Left lobe of liver (tissue), 2 donors: ENCODE measurements around the gene SMCO2. TPM values are rescaled to one million over a fixed set of nuclear protein-coding genes. Genes with fewer than 3 reads are reported as not detected.
"Not testable (repeated sequence)": the region's sequence is repeated elsewhere in the genome, so short reads cannot be mapped to it uniquely, and the experiment has no call there.

Source experiments
- ATAC-seq: fragments of 200-7000 bp; cut with Tn5 transposase; one replicate; pipeline ENCODE4 v1.9.1; 2020; ENCODE audit warnings: mild to moderate bottlenecking, moderate library complexity
- DNase-seq: peaks from one replicate; pipeline ENCODE4 v3.0.0-alpha.2; 2020; ENCODE audit warnings: low spot score
- total RNA-seq: library from RNA; stranded (reverse); gene quantifications from one replicate; pipeline ENCODE4 v1.2.1, GENCODE V29; 2021
- donor health status: DM: no; HTN: no; CAD: no; lungs with moderate emphysema.
- donor health status: DM: no; HTN: yes; CAD: no.

SMCO2 gene
- total RNA-seq, 1 donor from 2014 or later, result not detected

DNA sequence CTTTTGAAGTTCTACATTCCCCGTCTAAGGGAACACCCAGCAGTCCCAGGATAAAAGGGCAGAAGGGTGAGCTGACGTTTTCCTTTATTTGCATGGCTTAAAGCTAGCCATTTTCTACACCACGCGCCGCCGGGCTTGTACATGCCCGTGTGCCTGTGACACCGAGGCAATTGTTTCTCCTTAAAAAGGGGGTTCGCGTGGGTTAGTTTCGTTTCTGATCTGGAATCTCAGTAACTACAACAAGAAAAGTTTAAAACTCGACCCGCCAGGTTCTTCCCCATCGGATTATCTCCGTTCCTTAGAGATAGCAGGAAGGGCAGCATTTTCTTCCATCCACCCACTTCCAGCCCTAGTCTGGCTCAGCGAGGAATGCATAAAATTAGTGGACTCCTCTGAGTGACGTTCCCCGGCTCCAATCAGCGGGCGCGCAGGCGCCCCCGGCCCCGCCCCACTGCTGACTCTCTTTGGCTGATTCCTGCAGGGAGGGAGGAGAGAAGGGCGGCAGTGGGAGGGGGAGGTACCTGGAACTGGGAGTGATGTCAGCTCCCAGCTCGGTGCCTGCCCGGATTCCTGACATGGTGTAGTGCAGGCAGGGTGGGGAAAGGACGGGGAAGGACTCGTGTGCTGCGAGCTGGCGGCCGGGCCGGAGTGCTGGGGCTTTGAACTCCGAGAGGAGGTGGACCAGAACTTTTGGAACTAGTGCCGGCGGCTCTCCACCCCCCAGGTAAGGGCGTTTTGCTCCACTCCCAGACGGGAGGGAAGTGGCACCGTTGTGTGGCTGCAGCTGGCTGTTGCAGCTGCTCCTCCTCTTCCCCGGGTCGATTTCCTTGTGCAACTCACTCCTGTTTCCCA is 77.3 kb downstream of the SMCO2 start, which contains the start of gene PPFIBP1:
Gene PPFIBP1, plus strand, starts transcription at position 565 of the 852 bp plus-strand sequence. CDS start 109,191 bp downstream, outside the sequence.
- DNase-seq (peak; percentile 100), ATAC-seq (peak; percentile 94)

DNA sequence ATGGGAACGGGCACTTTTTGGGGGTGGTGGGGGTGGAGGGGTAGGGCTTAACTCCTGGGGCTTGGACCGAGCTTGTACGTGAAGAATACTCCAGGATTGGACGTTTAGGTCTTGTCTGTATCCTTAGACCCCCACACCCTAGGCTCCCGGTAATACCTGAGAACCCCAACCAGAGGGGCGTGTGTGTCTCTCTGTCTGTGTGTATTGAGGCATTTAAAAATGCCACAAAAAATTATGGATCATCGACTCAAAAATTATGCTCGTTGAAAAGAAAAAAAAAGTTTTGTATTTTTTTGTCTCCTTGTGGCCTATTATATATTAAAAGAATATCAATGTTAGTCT is 77.9 kb downstream of the SMCO2 start:
- ATAC-seq, result no peak

DNA sequence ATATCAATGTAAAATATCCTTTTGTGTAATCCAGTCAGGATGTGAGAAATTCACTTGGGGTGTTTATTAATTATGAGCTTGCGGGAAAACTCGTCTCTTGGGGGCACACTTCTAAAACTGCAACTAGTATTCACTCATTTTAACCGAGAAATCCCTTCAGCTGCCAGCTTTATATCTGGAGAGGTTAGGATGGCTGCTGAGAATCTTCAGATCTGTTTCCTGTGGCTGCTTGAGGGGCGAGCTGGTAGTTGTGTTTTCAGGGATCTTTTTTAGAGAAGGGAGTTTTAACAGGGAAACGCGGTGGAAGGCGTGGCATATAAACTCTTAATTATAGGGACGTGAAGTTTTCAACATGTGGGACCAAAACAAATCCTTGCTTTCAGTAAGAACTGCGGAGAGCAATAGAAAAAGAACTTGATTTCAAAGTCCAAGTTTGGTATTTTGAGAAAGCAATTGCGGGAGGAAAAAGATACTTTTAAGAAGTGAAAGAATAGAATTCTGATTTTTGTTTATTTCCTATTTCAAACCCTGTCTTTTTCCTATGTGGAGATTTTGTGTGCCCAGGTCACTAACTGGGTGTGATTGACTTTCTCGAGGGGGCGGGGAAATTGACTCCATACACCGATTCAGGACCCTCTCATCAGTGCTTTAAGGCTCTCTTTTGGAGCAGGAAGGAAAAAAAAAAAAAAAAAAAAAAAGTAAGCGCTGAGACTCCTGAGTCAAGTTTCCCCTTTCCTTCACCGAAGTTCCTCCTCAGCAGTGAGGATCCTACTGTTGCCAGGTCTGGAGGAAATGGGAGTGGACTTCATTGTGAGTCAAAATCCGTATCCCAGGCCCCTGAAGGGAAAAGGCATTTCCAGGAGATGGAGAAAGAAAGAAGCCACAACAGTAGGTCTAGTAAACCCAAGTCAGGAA is 78.6 kb downstream of the SMCO2 start:
- ATAC-seq (no peak), DNase-seq (no peak)

More for the DNA sequence above, 77.9 kb downstream of the SMCO2 start:
- no peak for DNase-seq

DNA sequence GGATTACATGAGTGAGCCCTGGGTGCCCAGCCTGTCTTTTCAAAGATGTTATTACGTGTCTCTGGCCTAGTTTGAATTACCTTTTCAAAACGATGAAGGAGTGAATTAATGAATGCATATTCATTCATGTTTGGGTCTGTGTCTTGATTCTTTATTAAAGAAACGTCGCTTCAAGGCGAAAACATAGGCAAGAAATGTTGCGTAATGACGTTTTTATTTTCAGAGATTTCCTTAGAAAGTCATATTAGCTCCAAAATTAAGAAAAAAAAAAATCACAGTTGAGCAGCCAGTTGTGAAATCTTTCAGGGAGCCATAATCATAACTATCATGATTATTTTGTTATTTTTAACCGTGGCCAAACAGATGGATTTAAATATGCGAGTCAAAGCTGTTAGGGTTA is 81.0 kb downstream of the SMCO2 start:
- no peak for DNase-seq
- no peak for ATAC-seq

DNA sequence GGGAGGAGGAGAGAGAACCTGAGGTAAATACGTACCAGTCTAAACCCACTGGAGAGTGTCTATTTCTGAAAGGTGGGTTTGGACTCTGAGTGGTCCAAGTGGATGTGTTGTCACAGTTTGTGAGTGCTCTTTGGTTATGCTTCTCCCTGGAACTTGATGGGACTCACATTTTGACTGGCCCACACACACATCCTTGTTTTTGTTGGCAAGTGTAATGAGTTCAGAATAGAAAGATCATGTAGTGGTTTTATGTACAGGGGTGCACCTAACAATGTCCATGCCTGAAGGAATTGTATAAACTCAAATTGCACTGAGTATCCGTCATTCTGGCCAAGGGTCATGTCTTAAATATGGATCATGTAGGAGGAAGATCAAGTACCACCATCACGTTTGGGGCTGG is 82.3 kb downstream of the SMCO2 start:
- ATAC-seq, result no peak
- DNase-seq, result no peak

DNA sequence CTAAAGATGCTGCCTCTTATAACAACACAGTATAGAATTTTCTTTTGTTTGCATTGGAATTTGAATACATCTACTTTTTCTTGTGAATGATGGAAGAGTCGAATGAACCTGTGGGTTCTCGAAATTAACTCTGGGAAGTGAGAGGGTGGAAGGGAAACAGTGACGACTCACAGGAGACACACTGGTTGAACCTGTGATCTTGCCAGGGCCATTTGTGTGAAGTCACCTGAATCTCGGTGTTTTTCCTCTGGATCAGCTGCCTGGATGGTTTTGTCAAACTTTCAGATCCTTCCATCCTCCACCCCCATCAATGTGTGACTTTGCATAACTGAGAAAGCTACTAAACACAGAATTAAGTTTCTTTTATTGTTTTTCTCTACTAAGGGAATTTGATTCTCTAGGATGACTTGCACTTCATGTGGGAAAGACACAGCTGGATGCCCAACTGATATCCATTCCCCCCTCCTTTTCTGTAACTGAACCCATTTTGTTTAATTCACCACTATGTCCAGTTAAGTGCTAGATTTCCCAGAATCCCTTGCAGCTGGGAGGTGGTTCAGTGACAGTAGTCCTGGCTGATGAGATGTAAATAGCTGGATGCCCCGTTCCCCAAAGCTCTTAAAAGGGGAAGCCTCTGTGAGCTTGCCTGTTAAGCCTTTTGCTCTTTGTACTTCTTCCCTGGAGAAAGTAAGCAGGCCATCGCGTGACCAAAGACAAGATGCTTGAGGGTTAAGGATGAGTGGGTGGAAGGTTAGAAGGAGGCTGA is 83.8 kb downstream of the SMCO2 start:
- DNase-seq (no peak), ATAC-seq (no peak)

DNA sequence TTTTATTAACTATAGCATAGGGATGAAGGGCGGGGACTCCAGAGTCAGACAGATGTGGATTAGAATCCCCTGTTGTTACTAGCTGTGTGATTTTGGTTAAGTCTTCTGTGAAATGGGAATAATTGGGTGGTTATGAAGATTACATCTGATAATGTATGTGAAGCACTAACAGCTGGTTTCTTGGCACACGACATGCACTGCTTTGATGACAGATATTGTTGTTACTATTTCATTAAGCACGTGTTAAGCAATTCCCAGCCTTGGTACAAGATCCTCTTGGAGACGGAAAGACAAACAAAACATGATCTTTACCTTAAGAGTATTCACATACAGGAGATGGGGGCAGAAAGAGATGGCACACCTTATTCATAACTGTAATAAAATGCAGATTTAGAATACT is 85.4 kb downstream of the SMCO2 start:
- no peak for ATAC-seq
- no peak for DNase-seq

DNA sequence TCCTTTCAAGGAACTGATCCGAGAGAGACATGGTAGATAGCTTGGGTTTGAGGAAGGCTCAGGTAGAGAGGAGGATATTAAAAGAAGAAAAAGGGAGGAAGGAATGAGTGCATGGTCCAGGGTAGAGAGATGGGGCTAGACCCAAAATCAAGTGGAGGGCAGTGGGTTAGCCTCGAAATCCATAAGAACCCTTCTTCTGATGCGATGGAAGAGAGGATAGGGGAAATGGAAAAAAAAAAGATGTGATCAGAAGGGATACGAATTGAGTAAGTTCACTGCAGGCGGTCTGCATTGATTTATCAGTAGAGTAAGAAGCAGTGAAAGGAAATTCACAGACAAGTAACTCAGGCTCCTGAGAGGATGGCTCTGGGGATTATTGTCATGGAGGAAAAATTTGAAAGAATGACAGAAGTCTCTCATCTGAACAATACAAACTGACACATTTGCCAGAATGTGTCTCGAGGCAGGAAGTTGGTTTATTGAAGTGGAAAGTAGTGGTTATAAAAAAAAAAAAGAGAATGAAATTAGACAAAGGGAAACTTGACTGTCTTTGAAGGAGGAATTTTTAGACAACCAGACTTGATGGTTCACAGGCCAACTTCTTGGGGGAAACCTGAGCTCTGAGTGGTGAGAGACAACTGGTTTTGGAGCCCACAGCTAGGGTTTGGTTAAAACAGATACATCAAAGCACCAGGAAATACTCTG is 87.7 kb downstream of the SMCO2 start:
- no peak for ATAC-seq
- no peak for DNase-seq

DNA sequence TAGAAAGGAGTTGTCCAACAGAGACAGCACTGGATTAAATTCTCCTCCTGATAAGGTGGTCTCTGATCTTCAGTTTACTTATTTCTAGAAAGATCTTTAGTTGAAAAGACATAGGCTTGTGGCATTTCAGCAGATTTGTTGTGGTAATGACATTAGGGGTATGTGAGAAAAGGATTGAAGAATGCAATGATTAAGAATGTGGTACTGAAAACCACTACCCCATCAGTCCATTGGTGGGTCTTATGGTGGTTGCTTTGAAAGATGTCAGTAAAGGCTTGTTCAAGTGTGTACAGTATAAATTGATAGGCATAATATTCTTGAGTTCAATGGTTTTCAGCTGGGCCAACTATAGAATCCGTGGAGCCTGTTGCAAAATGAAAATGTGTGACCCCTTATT is 88.2 kb downstream of the SMCO2 start:
- ATAC-seq (no peak), DNase-seq (no peak)

DNA sequence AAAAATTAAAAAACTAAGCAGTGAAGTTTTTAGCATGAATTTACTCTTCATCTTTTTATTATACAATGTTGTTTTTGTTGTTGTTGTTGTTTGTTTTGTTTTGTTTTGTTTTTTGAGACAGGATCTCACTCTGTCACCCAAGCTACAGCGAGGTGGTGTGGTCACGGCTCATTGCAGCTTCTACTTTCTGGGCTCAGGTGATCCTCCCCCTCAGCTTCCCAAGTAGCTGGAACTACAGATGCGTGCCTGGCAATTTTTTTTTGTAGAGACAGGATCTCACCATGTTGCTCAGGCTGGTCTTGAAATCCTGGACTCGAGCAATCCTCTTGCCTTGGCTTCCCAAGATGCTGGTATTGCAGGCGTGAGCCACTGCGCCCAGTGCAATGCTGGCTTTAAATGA is 88.8 kb downstream of the SMCO2 start:
- DNase-seq (no peak), ATAC-seq (no peak)

DNA sequence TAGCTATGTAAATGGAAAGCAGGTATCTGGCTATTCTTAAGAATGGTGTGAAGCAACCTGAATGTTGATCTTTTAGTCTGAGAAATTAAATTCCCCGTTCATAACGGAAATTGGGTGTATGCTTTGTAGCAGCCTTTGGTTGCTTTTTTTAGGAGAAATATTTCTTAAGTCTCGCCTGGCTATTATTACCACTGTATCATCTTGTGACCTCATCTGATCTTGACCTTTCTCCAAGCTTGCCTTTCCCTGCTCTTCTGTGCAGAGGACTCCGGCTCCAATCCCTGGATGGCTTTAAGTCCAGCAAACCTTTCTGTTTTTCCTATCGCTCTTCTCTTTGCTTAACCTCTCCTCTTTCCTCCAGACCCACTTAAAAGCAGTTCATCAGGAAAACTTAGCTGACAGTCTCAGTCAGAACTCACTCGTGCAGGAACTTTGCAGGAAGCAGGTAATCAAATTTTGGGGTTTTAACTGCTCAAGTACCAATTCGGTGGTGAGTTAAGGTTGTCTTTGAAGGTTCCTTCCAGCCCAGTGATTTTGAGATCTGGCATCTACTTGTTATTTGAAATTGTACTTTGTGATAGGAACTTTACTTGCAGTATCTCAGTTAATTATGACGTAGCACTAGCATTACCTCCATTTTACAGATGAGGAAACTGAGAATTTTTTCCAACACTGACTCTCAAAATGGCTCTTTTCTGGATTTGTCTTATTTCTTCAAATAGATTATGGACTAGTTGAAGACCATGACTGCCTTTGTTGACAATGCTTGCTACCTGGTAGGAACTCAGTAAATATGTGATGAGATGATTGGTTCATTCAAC is 91.5 kb downstream of the SMCO2 start:
- ATAC-seq (no peak), DNase-seq (no peak)

DNA sequence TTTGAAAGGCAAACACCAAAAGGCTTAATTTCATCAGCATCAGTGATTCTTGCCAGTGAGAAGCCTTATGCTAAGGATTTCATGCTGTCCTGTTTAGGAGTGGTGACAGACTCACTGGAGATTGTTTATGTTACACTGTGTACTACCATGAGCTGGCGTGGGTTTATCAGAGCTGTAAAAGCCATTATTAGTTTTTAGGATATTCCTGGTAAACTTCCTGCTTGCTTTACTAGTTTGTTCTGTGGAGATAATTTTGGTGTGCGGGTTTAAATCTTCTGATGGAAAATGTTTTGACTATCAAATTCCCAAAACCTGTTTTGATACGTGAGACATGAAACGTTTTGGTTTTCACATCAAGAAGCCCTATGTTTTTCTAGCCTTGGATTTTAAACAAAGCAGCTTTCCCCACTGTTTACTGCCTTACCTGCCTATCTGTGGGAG is 92.7 kb downstream of the SMCO2 start:
- DNase-seq (no peak), ATAC-seq (peak; percentile 50)

DNA sequence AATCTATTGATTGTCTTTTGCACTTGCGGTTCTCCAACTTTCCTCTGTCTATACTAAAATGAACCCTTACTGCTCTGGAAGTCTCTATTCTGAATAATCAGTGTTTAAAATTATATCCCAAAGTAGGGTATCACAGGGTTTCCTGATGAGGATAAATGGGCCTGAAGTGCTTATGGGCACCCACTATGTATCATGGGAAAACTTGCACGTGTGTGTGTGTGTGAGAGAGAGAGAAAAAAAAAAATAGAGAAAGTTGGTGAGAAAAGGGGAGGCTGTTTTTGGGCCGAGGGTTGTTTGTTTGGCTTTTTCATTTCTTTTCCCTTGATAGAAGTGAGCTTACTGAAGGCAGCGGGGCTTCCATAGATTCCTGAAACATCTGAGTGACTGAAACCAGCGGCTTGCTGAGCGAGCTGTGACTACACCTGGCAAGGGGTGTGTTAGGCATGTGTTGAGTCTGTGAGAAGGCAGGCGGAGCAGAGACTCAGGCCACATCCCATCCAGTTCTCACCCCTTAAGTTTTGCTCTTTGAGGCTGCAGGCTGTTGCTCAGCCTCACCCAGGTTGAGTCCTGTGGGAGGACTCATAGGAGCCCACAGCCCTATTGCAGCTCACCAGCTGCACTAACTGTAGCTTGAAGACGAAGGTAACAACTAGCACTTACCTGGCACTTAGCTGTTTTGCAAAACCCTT is 94.6 kb downstream of the SMCO2 start:
- DNase-seq (no peak), ATAC-seq (no peak)

DNA sequence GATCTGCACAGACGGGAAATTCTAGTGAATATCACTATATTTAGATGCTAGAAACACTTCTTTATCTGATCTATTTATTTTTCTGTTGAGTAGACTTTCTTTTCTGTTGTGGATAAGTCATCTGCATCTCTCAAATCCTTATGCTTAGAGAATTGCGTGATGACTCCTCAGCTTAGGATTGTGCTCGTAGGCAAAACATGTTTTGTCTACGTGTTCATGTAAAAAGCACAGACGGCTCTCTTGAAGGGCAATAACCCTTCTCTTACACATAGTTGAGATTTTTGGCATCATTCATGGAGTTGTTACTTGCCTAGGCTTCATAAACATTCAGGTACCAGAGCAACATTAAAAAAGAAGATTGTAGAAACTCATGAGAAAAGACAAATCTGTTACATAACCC is 96.1 kb downstream of the SMCO2 start:
- DNase-seq (no peak), ATAC-seq (no peak)

DNA sequence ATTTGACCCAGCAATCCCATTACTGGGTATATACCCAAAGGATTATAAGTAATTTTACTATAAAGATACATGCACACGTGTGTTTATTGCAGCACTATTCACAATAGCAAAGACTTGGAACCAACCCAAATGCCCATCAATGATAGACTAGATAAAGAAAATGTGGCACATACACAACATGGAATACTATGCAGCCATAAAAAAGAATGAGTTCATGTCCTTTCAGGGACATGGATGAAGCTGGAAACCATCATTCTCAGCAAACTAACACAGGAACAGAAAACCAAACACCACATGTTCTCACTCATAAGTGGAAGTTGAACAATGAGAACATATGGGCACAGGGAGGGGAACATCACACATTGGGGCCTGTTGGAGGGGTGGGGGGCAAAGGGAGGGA is 98.3 kb downstream of the SMCO2 start:
- DNase-seq, ATAC-seq: not testable (repeated sequence)

DNA sequence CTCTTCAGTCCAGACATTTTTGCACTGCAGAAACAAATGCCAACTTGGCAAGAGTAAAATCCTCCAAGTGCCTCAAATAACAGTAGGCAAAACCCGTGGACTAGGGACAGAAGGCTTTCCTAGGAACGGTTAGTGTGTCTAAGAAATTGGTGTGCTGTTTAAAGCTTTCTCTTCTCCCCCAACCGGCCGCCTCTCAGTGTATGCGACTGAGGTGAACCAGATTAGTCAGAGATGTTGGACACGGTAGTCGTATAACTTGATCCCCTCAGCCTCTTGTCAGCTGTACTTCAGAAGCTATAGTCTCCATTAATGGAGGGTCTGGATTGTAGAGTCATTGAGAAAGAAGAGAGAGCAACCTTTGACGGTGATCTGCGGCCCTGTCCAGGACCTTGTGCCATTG is 99.1 kb downstream of the SMCO2 start:
- ATAC-seq, result peak; percentile 1
- no peak for DNase-seq

DNA sequence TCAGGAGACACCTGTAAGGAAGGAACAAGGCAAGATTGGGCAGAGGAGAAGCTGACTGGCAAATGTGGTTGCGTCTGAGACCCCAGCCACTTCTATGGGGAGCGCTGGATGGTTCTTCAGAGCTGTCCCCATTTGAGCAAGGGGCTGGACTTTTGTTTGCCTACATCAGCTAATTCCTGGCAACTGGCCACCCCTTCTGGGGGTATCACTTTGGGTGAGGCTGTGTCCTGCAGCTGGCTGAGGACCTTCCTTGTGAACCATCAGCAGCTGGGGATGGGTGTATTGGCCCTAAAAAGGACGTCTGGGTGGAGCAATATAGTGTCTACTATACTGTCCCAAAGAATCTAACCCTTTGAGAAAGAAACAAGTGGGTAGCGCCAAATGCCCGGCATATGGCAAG is 101.1 kb downstream of the SMCO2 start:
- no peak for DNase-seq

DNA sequence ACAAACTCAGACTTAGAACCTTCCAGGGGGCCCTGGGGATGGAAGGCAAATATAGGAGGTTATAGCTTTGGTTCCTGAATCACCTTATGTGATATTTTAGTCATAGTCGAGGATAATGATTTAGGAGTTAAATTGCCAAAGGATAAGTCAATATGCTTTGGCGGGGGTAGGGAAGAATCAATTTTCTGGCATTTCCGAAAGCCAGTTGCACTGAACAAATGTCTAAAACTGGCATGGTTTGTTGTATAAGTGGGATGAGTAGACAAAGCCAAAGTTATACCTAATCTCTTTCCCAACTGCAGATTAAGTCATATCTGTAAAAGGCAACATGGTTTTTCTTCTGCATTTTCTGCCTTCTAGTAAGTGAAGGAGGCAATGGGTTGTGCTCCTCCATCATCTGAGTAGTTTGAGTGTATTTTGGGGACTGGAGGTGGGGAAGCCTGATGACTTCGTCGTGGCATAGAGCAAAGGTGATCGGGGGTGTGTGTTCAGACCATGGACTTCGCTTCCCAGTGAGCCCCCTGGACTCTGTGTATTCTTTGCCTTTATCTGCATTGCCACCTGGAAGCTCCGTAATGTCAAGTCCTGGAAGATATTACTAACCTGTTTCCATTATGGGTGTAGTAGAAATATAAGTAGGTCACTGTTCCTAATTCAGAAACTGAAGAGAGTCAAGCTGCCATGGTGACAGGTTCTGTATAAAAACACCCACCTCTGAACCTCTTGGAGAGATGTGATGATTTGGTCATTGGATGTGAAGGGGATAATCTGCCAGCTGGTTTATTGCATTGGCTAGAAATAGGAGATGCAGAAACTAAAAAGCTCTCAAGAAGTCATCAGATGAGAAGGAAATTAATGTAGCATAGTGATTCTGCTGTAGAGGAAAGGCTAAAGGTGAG is 102.0 kb downstream of the SMCO2 start:
- ATAC-seq (peak; percentile 42), DNase-seq (no peak)

More for the DNA sequence above, 101.1 kb downstream of the SMCO2 start:
- no peak for ATAC-seq
